H54 (cell line): Measurements from ENCODE around the gene NKAIN4.
A peak's percentile ranks its signal among the peaks of the same experiment; 100 is the strongest.

Experiments
- DNase-seq: peaks from one replicate; pipeline ENCODE4 v3.0.0; 2011; ENCODE audit warnings: low spot score, mixed read lengths; ENCODE audit not compliant: insufficient read length
- FAIRE-seq: peaks from 3 replicates; lab custom pipeline; 2011; peaks lifted over from hg19 to GRCh38; lab: Jason Lieb, UNC
- POLR2A ChIP-seq: IDR thresholded peaks from 2 replicates; pipeline ENCODE4 v1.6.1; 2011; ENCODE audit warnings: low read depth, mild to moderate bottlenecking, low read length

Gene NKAIN4

GRCh38 chr20:63194007-63194796 is 60.1 kb downstream of the NKAIN4 start:
- DNase-seq: no peak
- TF ChIP-seq POLR2A: no peak
- no peak for FAIRE-seq

GRCh38 chr20:63192721-63193120 is 61.5 kb downstream of the NKAIN4 start:
- DNase-seq (no peak), FAIRE-seq (no peak)
- no peak for TF ChIP-seq POLR2A

GRCh38 chr20:63191400-63191799 is 62.9 kb downstream of the NKAIN4 start:
- no peak for TF ChIP-seq POLR2A
- peak; percentile 92 for DNase-seq
- FAIRE-seq: no peak

- no peak for TF ChIP-seq POLR2A
- DNase-seq: no peak
Observed at GRCh38 chr20:63190828-63191227, 63.4 kb downstream of the NKAIN4 start.

More at GRCh38 chr20:63190828-63191227, 63.4 kb downstream of the NKAIN4 start:
- FAIRE-seq: no peak
